ENCODE results near the gene PPP6R2.
A peak's percentile ranks its signal among the peaks of the same experiment; 100 is the strongest.

PPP6R2 gene

DNA sequence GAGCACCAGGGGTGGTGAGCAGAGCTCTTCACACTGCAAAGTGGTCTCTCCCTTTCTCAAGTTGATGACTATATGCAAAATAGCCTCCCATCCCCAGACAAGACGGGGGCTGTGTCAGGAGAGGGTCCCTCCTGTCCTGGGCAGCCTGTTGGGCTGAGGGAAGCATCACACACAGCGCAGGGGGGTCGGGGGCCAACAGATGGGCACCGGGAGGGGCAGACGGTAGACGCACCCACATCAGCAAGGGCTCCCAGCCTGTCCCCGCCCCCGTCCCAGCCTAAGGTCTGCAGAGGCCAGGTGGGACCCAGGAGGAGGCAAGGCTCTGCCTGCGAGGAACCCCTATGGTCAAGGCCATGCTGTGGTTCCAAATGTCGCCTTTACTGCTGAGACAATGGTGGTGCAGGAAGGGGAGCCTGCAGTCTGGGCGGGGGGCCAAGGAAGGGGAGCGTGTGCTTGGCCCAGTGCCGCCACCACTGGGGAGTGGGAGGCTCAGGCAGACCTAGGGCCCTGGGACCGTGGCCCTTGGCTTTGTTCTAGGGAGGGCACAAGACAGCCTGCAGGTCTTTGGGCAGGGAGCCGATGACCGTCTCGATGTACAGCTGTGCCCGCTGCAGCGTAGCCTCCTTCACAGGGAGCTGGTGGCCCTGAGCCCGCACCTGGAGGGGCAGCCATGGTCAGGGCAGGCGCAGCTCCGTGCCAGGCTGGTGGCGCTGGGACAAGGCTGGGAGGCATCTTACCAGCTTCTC is 31.3 kb upstream of the PPP6R2 start:
- H3K4me3 Mint-ChIP-seq = no peak overlapping the region
- peaks cover 16% of the 10 kb centered on the region for H3K4me1 Mint-ChIP-seq
- H3K27ac Mint-ChIP-seq = no peak overlapping the region
- no peaks in the 10 kb centered on the region for H3K9me3 Mint-ChIP-seq
- H3K36me3 Mint-ChIP-seq = no peaks in the 10 kb centered on the region
- H3K27me3 Mint-ChIP-seq = no peaks in the 10 kb centered on the region

DNA sequence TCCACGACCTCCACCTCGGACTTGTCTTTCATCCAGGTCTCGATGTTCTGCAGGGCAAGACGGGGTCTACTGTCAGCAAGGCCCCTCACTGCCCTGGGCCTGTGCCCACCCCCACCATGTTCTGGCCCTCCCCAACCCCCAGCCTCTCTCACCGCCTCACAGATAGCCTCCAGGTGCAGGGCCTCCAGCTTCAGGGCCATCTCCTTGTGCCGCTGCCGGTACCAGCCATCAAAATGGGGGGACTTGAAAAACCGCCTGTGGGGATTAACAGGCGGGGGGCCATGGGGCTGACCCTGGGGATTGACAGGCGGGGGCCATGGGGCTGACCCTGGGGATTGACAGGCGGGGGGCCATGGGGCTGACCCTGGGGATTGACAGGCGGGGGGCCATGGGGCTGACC is 30.8 kb upstream of the PPP6R2 start:
- no peak overlapping the region for H3K27ac Mint-ChIP-seq
- no peaks in the 10 kb centered on the region for H3K9me3 Mint-ChIP-seq
- no peaks in the 10 kb centered on the region for H3K27me3 Mint-ChIP-seq
- no peak overlapping the region for H3K4me3 Mint-ChIP-seq
- peaks cover 16% of the 10 kb centered on the region for H3K4me1 Mint-ChIP-seq
- H3K36me3 Mint-ChIP-seq = no peaks in the 10 kb centered on the region

DNA sequence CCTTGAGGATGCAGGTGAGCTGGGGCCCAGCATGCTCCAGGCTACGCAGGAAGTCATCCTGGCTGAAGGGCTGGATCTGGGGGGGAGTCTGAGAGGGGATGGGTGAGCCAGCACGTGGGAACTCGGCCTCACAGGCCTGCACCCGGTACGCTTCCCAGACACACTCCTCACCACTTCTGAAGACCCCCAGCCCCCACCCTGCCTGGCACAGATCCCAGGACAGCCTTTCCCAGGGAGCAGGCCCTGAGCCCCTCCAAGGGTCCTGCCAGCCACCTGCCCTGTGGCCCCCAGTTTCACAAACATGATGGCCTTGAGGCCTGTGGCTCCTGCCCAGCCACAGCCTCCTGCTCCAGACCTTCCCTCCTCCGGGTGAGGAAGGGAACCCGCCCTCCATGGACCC is 30.1 kb upstream of the PPP6R2 start:
- Mint-ChIP-seq H3K9me3 (no peaks in the 10 kb centered on the region), H3K36me3 (no peaks in the 10 kb centered on the region), H3K4me3 (no peak overlapping the region), H3K4me1 (peaks cover 16% of the 10 kb centered on the region), H3K27ac (no peak overlapping the region), H3K27me3 (no peaks in the 10 kb centered on the region)

DNA sequence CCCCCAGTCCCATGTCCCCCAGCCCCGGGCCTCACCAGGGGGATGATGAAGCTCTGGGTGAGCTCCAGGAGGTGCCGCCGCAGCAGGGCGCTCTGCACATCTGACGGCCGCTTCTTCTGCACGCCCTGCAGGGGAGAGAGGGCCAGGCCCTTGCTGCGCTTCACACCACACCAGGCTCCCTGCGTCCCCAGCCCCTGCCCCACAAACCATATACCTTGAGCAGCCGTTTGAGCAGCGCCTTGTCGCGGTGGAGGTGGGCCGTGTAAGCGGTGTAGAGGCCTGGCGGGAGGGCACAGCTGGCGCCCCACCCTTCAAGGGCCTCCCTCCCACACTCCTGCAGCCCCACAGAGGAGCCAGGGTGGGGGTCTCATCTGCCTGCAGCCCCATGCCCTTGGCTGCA is 29.5 kb upstream of the PPP6R2 start:
- Mint-ChIP-seq H3K27ac (no peak overlapping the region), H3K4me3 (peak overlapping the region; percentile 51), H3K36me3 (no peaks in the 10 kb centered on the region), H3K9me3 (no peaks in the 10 kb centered on the region), H3K27me3 (no peaks in the 10 kb centered on the region), H3K4me1 (peaks cover 16% of the 10 kb centered on the region)

DNA sequence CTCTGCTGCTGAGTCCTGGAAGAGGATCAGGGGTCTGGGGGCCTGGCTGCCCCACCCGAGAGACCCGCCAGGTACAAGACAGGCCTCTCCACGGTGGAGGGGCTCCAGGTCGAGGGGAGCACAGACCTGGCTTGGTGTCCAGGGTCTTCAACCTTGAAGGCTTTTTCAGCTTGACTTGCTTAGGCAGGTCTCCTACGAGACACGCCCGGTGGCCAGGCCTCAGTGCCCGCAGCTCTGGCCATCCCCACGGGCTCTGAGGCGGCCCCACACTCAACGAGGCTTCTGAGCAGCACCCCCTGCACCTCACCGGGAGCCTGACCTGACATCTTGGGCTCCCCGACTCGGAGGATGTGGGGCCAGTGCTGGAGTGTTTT is 29.1 kb upstream of the PPP6R2 start:
- peak overlapping the region; percentile 78 for H3K27ac Mint-ChIP-seq
- H3K27me3 Mint-ChIP-seq = no peaks in the 10 kb centered on the region
- no peaks in the 10 kb centered on the region for H3K9me3 Mint-ChIP-seq
- peak overlapping the region; percentile 87 for H3K4me3 Mint-ChIP-seq
- H3K4me1 Mint-ChIP-seq = peaks cover 16% of the 10 kb centered on the region
- no peaks in the 10 kb centered on the region for H3K36me3 Mint-ChIP-seq

DNA sequence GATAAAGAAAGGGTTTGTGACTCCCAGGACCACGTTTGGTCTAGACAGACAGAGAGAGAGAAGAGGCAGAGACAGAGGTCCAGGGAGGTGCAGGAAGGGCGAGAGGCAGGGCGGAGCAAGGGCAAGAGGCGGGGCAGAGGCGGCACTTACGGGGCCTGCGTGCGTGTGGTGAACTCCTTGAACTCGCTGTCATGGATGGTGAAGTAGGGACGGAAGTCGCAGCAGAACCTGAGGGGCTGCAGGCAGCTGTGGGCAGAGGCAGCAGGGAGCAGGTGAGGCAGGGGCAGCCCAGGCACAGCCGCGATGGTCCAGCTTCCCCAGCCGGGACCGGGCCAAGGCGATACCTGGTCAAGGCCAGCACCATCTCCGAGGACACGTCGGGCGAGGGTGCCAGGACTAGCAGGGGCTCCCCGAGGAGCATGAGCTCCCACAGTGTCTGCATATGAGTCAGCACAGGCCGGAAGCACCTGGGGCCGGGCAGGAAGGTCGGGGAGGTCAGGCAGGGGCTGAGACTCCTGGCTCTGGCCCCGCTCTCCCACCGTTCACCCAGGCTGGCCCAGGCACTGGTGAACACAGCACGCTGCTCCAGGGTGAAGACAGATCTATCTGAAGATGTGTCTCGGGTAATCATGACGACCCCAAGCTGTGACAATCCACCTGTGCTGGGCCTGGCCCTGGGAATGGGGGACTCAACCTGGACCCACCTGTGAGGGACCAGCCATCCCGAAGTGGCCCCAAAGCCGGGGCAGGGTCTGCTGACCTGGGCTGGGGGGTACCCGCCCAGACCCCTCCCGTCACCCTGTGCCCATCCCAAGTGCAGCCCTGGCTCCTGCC is 28.5 kb upstream of the PPP6R2 start:
- Mint-ChIP-seq H3K27ac (peak overlapping the region; percentile 78), H3K4me1 (peaks cover 16% of the 10 kb centered on the region), H3K36me3 (no peaks in the 10 kb centered on the region), H3K9me3 (no peaks in the 10 kb centered on the region), H3K27me3 (no peaks in the 10 kb centered on the region), H3K4me3 (peak overlapping the region; percentile 87)

DNA sequence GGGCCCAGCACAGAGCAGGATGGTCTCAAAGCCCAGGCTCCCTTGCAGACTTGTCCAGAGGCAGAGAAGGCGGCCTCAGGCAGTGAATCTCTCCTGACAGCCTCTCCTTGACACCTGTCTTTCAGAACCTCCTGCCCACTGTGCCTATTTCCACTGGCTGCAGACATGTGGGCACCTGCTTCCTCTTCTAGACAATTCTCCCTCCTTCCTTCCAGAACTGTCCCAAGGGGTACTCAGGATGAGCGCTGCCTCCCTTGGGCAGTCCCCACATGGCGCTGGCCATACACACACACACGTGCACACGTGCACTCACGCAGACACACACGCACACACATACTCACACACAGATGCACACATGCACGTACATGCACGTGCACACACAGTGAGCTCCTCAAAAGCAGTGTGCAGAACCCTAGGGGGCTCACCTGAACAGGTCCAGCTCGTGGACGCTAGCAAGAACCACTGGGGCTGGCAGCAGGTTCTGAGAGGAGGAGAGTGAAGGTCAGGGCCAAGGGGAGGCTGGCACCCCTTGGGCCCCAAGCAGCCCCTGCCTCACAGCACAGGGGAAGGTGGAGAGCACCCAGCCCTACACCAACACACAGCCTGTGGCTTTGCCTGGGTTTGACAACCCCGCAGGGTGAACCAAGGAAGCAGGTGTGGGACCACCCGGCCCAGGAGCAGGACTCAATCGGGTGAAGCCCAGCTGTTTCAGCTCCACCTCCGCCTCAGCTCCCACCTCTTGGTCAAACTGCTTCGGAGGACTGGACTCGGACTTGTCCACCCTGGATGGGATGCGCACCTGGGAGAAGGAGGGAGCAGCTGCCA is 27.6 kb upstream of the PPP6R2 start:
- H3K9me3 Mint-ChIP-seq = no peaks in the 10 kb centered on the region
- H3K27me3 Mint-ChIP-seq = no peaks in the 10 kb centered on the region
- no peak overlapping the region for H3K27ac Mint-ChIP-seq
- no peaks in the 10 kb centered on the region for H3K36me3 Mint-ChIP-seq
- peak overlapping the region; percentile 24 for H3K4me3 Mint-ChIP-seq
- H3K4me1 Mint-ChIP-seq = peaks cover 16% of the 10 kb centered on the region

DNA sequence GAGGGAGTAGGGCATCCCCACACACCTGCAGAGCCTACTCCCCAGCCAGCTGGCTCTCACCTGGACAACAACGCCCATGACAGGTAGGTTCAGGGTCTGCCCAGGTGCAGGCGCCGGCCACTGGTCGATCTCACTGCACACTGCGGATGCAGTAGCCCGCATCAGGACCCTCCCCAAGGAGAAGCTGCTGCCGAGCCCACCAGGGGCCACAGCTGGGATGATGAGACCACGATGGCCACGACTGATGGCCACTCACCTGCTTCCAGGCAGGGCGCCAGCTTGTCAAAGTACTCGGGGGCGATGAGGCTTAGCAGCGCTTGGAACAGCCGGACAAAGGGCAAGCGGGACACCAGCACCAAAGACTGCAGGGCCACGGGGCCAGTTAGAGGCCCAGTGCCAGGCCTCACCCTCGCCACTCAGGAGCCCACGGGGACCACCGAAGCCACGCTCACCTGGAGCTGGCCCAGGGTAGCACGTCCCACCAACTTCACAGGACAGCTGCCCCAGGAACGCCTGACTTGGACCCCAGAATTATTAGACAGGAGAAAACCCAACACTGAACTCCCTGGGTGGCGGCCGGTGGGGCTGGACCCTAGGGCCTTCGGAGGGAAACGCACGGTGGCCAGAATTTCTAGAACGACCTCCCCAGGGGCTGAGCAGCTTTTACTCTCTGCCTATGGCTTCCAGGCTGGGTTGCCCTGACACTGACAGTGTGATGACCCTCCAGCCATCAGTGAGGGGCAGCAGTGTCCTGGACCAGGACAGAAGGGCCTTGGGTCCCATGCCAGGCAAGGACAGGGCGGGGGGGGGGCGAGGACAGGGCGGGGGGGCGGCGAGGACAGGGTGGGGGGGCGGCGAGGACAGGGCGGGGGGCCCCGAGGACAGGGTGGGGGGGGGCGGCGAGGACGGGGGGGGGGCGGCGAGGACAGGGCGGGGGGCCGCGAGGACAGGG is 26.7 kb upstream of the PPP6R2 start:
- Mint-ChIP-seq H3K27ac (no peak overlapping the region), H3K36me3 (no peaks in the 10 kb centered on the region)

DNA sequence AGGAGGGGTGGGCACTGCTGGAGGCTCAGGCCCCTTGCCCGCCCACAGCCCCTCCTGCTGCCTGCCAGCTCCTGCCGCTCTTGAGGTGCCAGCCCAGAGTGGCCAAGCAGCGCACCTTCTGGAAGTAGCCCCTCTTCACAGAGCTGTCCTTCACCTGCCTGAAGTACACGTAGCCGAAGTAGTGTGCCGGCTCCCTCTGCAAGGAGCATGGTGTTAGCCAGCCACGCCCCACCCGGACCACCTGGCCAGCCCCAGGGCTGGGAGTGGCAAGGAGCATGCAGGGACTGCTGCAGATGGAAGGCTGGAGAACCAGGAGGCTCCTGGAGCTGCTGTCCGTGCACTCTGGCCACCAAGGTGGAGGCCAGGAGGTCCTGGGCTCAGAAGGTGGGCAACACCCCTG is 25.9 kb upstream of the PPP6R2 start:
- no peaks in the 10 kb centered on the region for H3K9me3 Mint-ChIP-seq
- H3K4me1 Mint-ChIP-seq = peaks cover 16% of the 10 kb centered on the region
- no peak overlapping the region for H3K4me3 Mint-ChIP-seq
- H3K27ac Mint-ChIP-seq = no peak overlapping the region
- no peaks in the 10 kb centered on the region for H3K36me3 Mint-ChIP-seq
- no peaks in the 10 kb centered on the region for H3K27me3 Mint-ChIP-seq

More for the DNA sequence above, 26.7 kb upstream of the PPP6R2 start:
- Mint-ChIP-seq H3K27me3 (no peaks in the 10 kb centered on the region), H3K4me3 (no peak overlapping the region), H3K4me1 (peaks cover 16% of the 10 kb centered on the region), H3K9me3 (no peaks in the 10 kb centered on the region)

DNA sequence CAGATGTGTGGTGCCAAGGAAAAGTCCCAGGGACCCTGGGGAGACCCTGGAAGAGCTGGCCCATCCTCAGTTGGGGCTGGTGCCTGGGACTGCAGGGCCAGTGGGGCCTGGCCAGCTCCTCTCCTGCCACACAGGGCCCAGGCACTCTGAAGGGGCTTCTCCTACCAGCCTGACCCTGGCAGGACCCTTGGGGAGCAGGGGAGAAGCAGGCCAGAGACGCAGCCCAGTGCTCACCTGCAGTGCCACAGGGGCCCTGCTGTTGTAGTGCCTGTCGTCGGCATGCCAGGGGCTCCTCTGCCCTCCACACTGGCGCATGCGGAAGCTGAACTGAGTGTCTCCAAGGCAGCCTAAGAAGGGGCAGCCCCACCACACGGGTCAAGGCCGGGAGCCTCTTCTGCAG is 25.5 kb upstream of the PPP6R2 start:
- H3K4me3 Mint-ChIP-seq = no peak overlapping the region
- H3K9me3 Mint-ChIP-seq = no peaks in the 10 kb centered on the region
- H3K27me3 Mint-ChIP-seq = no peaks in the 10 kb centered on the region
- no peaks in the 10 kb centered on the region for H3K36me3 Mint-ChIP-seq
- peaks cover 16% of the 10 kb centered on the region for H3K4me1 Mint-ChIP-seq
- no peak overlapping the region for H3K27ac Mint-ChIP-seq

DNA sequence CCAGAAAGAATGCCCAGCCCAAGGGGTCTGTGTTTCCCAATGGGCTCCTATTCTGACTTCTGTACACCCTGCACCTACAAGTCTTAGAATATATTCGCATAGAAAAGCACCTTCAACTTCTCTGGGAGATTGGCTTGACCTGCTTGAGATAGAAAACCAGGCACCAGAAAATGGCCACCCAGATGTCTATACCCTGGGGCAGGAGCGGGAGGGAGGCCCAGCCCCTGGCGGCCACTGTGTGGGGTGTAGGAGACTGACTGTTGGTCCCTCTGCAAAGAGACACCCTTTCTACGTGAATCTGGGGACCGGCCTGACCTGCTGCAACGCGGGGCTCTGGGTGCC is 24.8 kb upstream of the PPP6R2 start:
- H3K36me3 Mint-ChIP-seq = no peaks in the 10 kb centered on the region
- H3K9me3 Mint-ChIP-seq = no peaks in the 10 kb centered on the region
- no peak overlapping the region for H3K27ac Mint-ChIP-seq
- H3K4me3 Mint-ChIP-seq = no peak overlapping the region
- no peaks in the 10 kb centered on the region for H3K27me3 Mint-ChIP-seq
- H3K4me1 Mint-ChIP-seq = peaks cover 16% of the 10 kb centered on the region

DNA sequence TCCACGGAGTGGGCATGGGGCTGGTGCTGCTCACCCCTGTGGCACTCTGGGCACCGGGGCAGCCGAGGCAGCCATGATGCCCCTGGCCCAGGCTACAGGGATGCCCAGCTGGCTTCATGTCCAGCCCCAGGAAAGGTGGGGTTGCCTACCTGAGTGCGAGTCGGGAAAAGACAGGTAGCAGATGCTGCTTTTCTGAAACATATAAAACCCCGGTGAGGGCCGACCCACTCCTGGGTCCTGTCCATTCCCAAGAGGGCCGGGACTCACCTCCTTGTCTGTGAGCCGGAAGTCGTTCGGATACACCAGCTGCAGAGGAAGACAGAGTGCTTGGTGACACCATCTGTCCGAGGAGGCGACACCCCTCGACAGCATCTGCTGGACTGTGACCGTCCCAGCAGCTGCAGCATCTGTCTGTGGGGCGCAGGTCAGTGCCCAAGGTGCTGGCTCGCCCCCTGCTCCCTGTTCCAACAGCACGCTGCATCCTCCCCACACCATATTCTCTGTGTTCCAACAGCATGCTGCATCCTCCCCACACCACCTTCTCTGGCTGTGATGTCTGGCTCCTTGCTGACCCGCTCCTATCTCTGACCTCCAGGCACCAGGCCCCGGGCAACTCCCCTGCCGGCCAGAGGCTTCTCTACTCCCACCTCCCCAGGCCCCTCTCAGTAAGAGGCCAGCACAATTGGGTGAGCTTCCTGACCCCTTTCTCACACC is 24.3 kb upstream of the PPP6R2 start:
- Mint-ChIP-seq H3K27ac (no peak overlapping the region), H3K36me3 (no peaks in the 10 kb centered on the region)

DNA sequence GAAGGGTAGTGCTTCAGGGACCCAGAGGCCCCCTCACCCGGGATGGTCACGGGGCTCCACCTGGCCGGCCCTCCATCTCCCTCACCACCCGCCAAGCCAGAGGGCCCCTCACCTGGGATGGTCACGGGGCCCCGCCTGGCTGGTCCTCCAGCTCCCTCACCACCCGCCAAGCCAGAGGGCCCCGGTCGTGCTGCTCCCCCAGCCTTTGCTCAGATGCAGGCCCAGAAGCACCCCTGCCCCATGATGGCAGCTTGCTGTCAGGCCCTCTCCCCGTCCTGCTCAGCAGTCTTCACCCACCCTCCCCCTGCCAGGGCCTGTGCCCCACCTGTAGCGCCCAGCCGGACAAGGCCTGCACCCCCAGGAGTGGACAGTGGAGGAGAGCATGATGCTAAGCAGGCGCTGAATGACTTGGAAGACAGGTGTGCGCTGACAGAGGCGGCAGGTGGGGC is 23.6 kb upstream of the PPP6R2 start:
- H3K4me3 Mint-ChIP-seq = no peak overlapping the region
- H3K27ac Mint-ChIP-seq = no peak overlapping the region
- no peaks in the 10 kb centered on the region for H3K27me3 Mint-ChIP-seq
- H3K4me1 Mint-ChIP-seq = peaks cover 7% of the 10 kb centered on the region
- no peaks in the 10 kb centered on the region for H3K9me3 Mint-ChIP-seq
- H3K36me3 Mint-ChIP-seq = no peaks in the 10 kb centered on the region

More for the DNA sequence above, 24.3 kb upstream of the PPP6R2 start:
- Mint-ChIP-seq H3K4me1 (peaks cover 13% of the 10 kb centered on the region), H3K27me3 (no peaks in the 10 kb centered on the region), H3K4me3 (no peak overlapping the region), H3K9me3 (no peaks in the 10 kb centered on the region)

DNA sequence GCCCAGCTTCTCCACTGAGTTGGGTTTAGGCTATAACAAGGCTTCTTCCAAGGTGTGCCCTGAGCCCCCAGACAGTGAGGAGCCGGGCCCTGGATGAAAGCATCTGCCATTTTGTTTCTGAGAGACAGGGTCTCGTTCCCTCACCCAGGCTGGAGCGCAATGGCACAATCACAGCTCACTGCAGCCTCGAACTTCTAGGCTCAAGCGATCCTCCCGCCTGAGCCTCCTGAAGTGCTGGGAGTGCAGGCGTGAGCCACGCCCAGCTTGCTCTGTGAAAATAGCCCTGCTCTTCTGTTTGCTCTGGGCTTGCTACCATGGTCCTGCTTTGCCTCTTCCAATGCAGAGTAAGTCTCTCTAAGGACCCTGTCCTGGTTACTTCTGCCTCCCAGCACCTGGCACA is 23.0 kb upstream of the PPP6R2 start:
- Mint-ChIP-seq H3K27ac (no peak overlapping the region), H3K4me3 (no peak overlapping the region), H3K4me1 (peaks cover 5% of the 10 kb centered on the region), H3K9me3 (no peaks in the 10 kb centered on the region), H3K36me3 (no peaks in the 10 kb centered on the region), H3K27me3 (no peaks in the 10 kb centered on the region)

Data from activated naive CD4-positive, alpha-beta T cell treated with anti-CD3 and anti-CD28 coated beads, Interleukin-2, amount 50 U/mL, for 24 hours (primary cell).